Measurements from ENCODE around the gene C21orf58.

Gene C21orf58

GRCh38 chr21:46346296-46347202, 22.9 kb upstream of the C21orf58 start:
- H3K4me3 Mint-ChIP-seq = no peak overlapping the region
- H3K4me1 Mint-ChIP-seq = no peaks in the 10 kb centered on the region
- no peak overlapping the region for H3K27ac Mint-ChIP-seq
- H3K36me3 Mint-ChIP-seq = peaks cover 75% of the 10 kb centered on the region
- no peak for ATAC-seq
- H3K27me3 Mint-ChIP-seq = no peaks in the 10 kb centered on the region
- H3K9me3 Mint-ChIP-seq = no peaks in the 10 kb centered on the region

- Mint-ChIP-seq H3K27ac (no peak overlapping the region), H3K4me3 (no peak overlapping the region), H3K27me3 (no peaks in the 10 kb centered on the region), H3K9me3 (no peaks in the 10 kb centered on the region), H3K36me3 (peaks cover 75% of the 10 kb centered on the region), H3K4me1 (no peaks in the 10 kb centered on the region)
- no peak for ATAC-seq
Observed at GRCh38 chr21:46345861-46346260, 22.2 kb upstream of the C21orf58 start.

GRCh38 chr21:46344219-46344915, 20.7 kb upstream of the C21orf58 start:
- H3K27ac Mint-ChIP-seq = no peak overlapping the region
- no peaks in the 10 kb centered on the region for H3K4me1 Mint-ChIP-seq

GRCh38 chr21:46340998-46341397, 17.3 kb upstream of the C21orf58 start:
- Mint-ChIP-seq H3K4me1 (no peaks in the 10 kb centered on the region), H3K27me3 (no peaks in the 10 kb centered on the region), H3K9me3 (no peaks in the 10 kb centered on the region), H3K27ac (no peak overlapping the region), H3K4me3 (no peak overlapping the region), H3K36me3 (peaks cover 73% of the 10 kb centered on the region)
- ATAC-seq = no peak

More at GRCh38 chr21:46344219-46344915, 20.7 kb upstream of the C21orf58 start:
- no peak overlapping the region for H3K4me3 Mint-ChIP-seq
- no peaks in the 10 kb centered on the region for H3K27me3 Mint-ChIP-seq
- H3K36me3 Mint-ChIP-seq = peaks cover 75% of the 10 kb centered on the region
- no peak for ATAC-seq
- no peaks in the 10 kb centered on the region for H3K9me3 Mint-ChIP-seq

- peaks cover 6% of the 10 kb centered on the region for H3K4me1 Mint-ChIP-seq
- no peak overlapping the region for H3K27ac Mint-ChIP-seq
- H3K27me3 Mint-ChIP-seq = no peaks in the 10 kb centered on the region
- H3K9me3 Mint-ChIP-seq = no peaks in the 10 kb centered on the region
- no peak for ATAC-seq
- H3K4me3 Mint-ChIP-seq = no peak overlapping the region
- peaks cover 56% of the 10 kb centered on the region for H3K36me3 Mint-ChIP-seq
Observed at GRCh38 chr21:46336603-46337002, 12.9 kb upstream of the C21orf58 start.

- H3K9me3 Mint-ChIP-seq = no peaks in the 10 kb centered on the region
- no peaks in the 10 kb centered on the region for H3K27me3 Mint-ChIP-seq
- H3K36me3 Mint-ChIP-seq = peaks cover 47% of the 10 kb centered on the region
- ATAC-seq = no peak
- no peak overlapping the region for H3K4me3 Mint-ChIP-seq
- peaks cover 6% of the 10 kb centered on the region for H3K4me1 Mint-ChIP-seq
- H3K27ac Mint-ChIP-seq = peak overlapping the region; percentile 54
Observed at GRCh38 chr21:46334351-46335140, 10.9 kb upstream of the C21orf58 start.

- Mint-ChIP-seq H3K27ac (no peak overlapping the region), H3K36me3 (peaks cover 39% of the 10 kb centered on the region), H3K4me3 (no peak overlapping the region), H3K9me3 (no peaks in the 10 kb centered on the region), H3K4me1 (peaks cover 15% of the 10 kb centered on the region), H3K27me3 (no peaks in the 10 kb centered on the region)
- no peak for ATAC-seq
Observed at GRCh38 chr21:46329796-46330195, 6.1 kb upstream of the C21orf58 start.

GRCh38 chr21:46328151-46328550, 4.5 kb upstream of the C21orf58 start:
- Mint-ChIP-seq H3K27me3 (no peaks in the 10 kb centered on the region), H3K4me3 (no peak overlapping the region), H3K27ac (no peak overlapping the region), H3K9me3 (no peaks in the 10 kb centered on the region), H3K36me3 (peaks cover 36% of the 10 kb centered on the region), H3K4me1 (peaks cover 16% of the 10 kb centered on the region)
- ATAC-seq = no peak

- H3K4me1 Mint-ChIP-seq = peaks cover 20% of the 10 kb centered on the region
- ATAC-seq = no peak
- no peaks in the 10 kb centered on the region for H3K9me3 Mint-ChIP-seq
- peaks cover 36% of the 10 kb centered on the region for H3K36me3 Mint-ChIP-seq
- H3K4me3 Mint-ChIP-seq = no peak overlapping the region
- no peaks in the 10 kb centered on the region for H3K27me3 Mint-ChIP-seq
- H3K27ac Mint-ChIP-seq = no peak overlapping the region
Observed at GRCh38 chr21:46327711-46328110, 4.0 kb upstream of the C21orf58 start.

GRCh38 chr21:46326110-46326703, 2.5 kb upstream of the C21orf58 start:
- no peak overlapping the region for H3K27ac Mint-ChIP-seq
- H3K4me1 Mint-ChIP-seq = peaks cover 33% of the 10 kb centered on the region
- H3K4me3 Mint-ChIP-seq = no peak overlapping the region
- H3K27me3 Mint-ChIP-seq = no peaks in the 10 kb centered on the region
- no peak for ATAC-seq
- H3K9me3 Mint-ChIP-seq = no peaks in the 10 kb centered on the region
- H3K36me3 Mint-ChIP-seq = peaks cover 34% of the 10 kb centered on the region

GRCh38 chr21:46325073-46325912, 1.6 kb upstream of the C21orf58 start:
- Mint-ChIP-seq H3K4me3 (peak overlapping the region; percentile 87), H3K9me3 (no peaks in the 10 kb centered on the region), H3K4me1 (peaks cover 33% of the 10 kb centered on the region), H3K27me3 (no peaks in the 10 kb centered on the region), H3K36me3 (peaks cover 26% of the 10 kb centered on the region), H3K27ac (peak overlapping the region; percentile 69)
- peak; percentile 3 for ATAC-seq

GRCh38 chr21:46324390-46325072, 861 bp upstream of the C21orf58 start:
- peak overlapping the region; percentile 87 for H3K4me3 Mint-ChIP-seq

GRCh38 chr21:46323227-46323709, 402 bp downstream of the C21orf58 start:
- no peaks in the 10 kb centered on the region for H3K27me3 Mint-ChIP-seq
- no peaks in the 10 kb centered on the region for H3K9me3 Mint-ChIP-seq
- peak overlapping the region; percentile 92 for H3K27ac Mint-ChIP-seq
- peak; percentile 0 for ATAC-seq
- peaks cover 33% of the 10 kb centered on the region for H3K4me1 Mint-ChIP-seq
- H3K4me3 Mint-ChIP-seq = peak overlapping the region; percentile 87
- peaks cover 18% of the 10 kb centered on the region for H3K36me3 Mint-ChIP-seq

More at GRCh38 chr21:46324390-46325072, 861 bp upstream of the C21orf58 start:
- Mint-ChIP-seq H3K4me1 (peaks cover 33% of the 10 kb centered on the region), H3K27me3 (no peaks in the 10 kb centered on the region), H3K27ac (peak overlapping the region; percentile 92), H3K9me3 (no peaks in the 10 kb centered on the region), H3K36me3 (peaks cover 26% of the 10 kb centered on the region)
- peak; percentile 91 for ATAC-seq

All from stimulated activated memory B cell treated with anti-CD40 and anti-IgM and Interleukin-4, amounts not matched to agents 10 μg/mL and 1 μg/mL and 100 μg/mL, for 72 hours (primary cell).